HG03159 (cell line): ENCODE results near the gene KCNMA1.

Source experiments
- ATAC-seq: cut with Tn5 transposase; IDR thresholded peaks from one replicate; pipeline ENCODE4 v1.9.1; 2021; ENCODE audit warnings: mild to moderate bottlenecking, moderate library complexity; ENCODE audit not compliant: unreplicated experiment

Gene KCNMA1

DNA sequence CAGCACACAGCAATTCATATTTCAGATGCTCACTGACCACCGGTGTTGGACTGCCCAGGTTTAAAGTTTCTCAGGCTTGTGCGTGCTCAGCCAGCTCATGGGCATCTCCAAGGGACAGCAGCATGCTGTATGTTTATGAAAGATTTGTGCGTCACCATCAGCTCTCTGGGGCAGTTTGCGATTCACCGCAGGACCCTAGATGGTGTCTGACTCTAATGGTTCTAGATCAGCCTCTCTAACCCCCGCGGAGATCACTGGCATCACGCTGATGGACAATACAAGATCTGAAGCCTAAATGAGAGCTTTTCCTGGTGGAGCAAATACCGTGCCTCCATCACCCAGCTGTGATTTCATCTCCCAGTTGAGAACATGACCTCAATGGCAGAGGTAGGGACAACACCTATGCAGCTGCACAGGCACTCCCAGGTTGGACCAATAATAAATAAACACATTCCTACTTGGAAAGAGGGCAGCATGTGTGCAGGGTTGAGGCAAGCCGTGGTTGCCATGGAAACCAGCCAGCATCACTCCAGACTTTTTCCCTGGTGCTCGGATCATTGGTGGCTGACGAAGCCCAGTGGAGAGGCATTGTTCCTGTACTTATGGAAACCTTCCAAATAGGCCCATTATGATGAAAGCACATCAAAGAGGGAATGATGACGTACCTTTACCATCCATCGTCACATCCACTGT is 253.6 kb downstream of the KCNMA1 start:
- ATAC-seq = no peak

DNA sequence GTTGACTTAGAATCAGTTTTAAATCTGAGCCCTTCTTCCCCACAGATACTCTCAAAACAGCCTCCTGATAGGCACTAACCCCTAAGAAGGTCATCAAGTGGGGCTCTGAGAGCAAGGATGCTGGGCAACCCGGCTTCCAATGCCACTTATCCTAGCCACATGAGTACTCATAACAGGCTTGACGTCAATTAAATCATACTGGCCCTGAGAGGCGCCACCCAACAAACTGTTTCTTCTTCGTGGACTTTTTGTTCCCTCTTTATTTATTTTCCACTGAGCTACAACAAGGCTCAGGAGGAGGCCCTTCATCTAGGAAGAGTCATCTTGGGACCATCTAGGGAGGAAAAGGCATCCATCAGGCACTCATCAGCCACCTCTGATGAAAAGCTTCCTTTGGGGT is 255.9 kb downstream of the KCNMA1 start:
- ATAC-seq = no peak

GRCh38 chr10:77380723-77381122 is 256.9 kb downstream of the KCNMA1 start:
- ATAC-seq = no peak

- ATAC-seq = no peak
Measured at GRCh38 chr10:77380191-77380590, 257.4 kb downstream of the KCNMA1 start.

- ATAC-seq = no peak
Measured at GRCh38 chr10:77378366-77379349, 258.9 kb downstream of the KCNMA1 start.

- no peak for ATAC-seq
Measured at GRCh38 chr10:77377678-77378352, 259.8 kb downstream of the KCNMA1 start.

DNA sequence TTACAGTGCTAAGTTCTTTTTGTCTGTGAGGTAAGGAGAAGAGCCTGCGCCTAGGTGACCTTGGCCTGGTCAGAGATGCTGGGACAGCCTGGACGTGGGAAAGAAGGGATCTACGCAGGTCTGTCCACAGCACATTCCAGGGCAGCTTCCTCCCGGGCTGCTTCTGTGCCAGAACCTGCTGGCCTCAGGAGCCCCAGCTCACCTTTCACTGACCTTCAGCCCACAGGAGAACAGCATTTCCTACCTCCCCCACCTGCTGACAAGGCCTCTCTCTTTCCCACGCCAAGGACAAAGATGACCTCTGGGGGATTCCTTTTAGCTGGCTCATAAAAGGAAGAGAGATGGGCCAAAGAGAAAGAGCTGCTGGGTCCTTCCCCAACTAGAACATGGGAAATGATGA is 260.6 kb downstream of the KCNMA1 start:
- no peak for ATAC-seq

DNA sequence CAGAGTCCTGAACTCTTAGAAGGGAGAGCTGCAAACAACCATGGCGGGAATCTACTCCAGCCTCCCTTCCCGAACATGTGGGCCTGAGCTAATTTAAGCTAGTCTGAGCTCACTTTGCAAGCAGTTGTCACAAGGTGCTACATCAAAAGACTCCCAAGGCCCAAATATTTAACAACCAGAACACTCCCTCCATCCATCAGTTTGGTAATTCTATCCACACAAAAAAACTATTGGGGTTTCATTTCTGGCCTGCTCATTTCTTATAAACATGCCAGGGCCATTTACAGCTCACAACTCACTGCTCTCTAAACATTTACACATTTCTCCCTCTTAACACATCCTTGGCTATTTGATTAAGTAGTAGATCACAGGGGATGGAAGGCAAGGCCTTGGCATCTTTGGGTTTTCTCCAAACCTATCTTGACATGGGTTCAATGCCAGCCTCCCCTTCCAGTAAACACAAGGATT is 263.4 kb downstream of the KCNMA1 start:
- no peak for ATAC-seq

GRCh38 chr10:77371848-77372799 is 265.5 kb downstream of the KCNMA1 start:
- no peak for ATAC-seq

DNA sequence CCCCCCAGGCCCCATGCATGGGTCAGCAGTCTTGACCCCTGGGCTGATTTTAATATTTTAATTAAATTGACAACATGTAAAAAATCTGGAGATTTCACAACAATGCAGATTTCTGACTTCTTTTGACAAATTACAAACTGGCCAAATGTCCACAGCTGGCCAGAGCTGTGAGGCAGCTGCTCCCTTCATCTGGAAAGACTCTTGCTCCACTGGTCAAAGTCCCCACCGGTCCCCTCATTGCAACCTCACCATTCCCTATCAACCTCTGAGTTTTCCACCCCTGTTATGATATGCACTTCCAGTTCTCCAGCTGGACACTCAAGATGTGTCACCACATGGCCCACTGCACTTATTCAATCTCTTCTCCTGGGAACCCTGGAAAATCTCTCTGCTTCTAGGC is 266.2 kb downstream of the KCNMA1 start:
- no peak for ATAC-seq

DNA sequence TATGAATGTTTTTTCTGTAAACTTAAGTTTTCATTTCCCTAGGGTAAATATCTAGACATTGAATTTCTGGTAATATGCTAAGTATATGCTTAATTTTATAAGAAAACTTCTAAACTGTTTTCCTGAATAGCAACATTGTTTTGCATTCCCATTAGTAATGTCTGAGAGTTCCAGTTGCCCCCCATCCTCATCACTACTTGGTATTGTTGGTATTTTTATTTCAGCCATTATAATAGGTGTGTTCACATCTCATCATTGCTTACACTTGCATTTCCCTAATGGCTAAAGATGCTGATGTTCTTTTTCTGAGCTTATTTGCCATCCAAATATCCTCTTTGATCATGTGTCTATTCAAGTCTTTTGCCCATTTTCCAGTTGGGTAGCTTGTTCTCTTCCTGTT is 269.6 kb downstream of the KCNMA1 start:
- ATAC-seq = no peak

- no peak for ATAC-seq
Measured at GRCh38 chr10:77363210-77363609, 274.4 kb downstream of the KCNMA1 start.

GRCh38 chr10:77361831-77362230 is 275.8 kb downstream of the KCNMA1 start:
- no peak for ATAC-seq

GRCh38 chr10:77361426-77361825 is 276.2 kb downstream of the KCNMA1 start:
- no peak for ATAC-seq

- ATAC-seq = no peak
Measured at GRCh38 chr10:77360835-77361234, 276.8 kb downstream of the KCNMA1 start.

GRCh38 chr10:77359950-77360520 is 277.6 kb downstream of the KCNMA1 start:
- no peak for ATAC-seq

- ATAC-seq = no peak
Measured at GRCh38 chr10:77359287-77359691, 278.3 kb downstream of the KCNMA1 start.

DNA sequence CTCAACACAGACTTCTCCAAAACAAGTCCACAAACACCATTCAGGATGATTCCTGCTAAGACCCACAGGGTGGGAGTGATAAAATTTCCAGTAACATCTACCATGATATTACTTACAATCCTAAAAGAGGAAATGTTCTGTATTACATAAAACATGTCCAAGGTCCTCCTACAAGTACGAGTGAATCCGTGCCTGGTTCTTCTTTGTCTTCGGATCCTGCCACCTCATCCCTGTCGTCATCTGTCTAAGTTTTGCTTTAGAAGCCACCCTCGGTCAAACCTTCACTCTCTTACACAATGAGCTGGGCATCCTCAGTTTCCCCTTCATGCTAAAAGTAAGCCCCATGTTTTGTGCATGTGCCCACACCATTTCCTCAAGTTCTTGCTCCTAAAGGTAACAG is 279.0 kb downstream of the KCNMA1 start:
- no peak for ATAC-seq

GRCh38 chr10:77357611-77358310 is 279.8 kb downstream of the KCNMA1 start:
- ATAC-seq = no peak
